OCI-LY3 (cell line): ENCODE measurements around the gene S1PR3.

ENCODE experiments used
- H2AFZ ChIP-seq: fragments of 200-600, 300-600 bp; shearing (Covaris generic); 2 replicates; pipeline ENCODE4 v1.6.0; 2014; ENCODE audit warnings: antibody characterized with exemption, low read depth, low read length
- H3K27ac ChIP-seq: fragments of 200-600, 300-600 bp; sonication (generic); 2 replicates; pipeline ENCODE4 v1.5.1; 2014; ENCODE audit warnings: mild to moderate bottlenecking, low read length, moderate library complexity, mixed read lengths
- H3K27me3 ChIP-seq: fragments of 200-600, 300-600 bp; sonication (generic); 2 replicates; pipeline ENCODE4 v1.6.1; 2014; ENCODE audit warnings: low read depth, low read length, mixed read lengths
- H3K36me3 ChIP-seq: fragments of 200-600, 300-600 bp; sonication (generic); replicated peaks from 2 replicates; pipeline ENCODE3; 2014; ENCODE audit warnings: low read depth, low read length, mixed read lengths
- H3K4me1 ChIP-seq: fragments of 300-600, 200-600 bp; sonication (generic); 2 replicates; pipeline ENCODE4 v1.6.1; 2014; ENCODE audit warnings: low read length, mixed read lengths
- H3K4me2 ChIP-seq: fragments of 200-600, 300-600 bp; sonication (generic); 2 replicates; pipeline ENCODE4 v1.6.1; 2014; ENCODE audit warnings: low read length, mixed read lengths
- H3K4me3 ChIP-seq: fragments of 300-600, 200-600 bp; sonication (generic); 2 replicates; pipeline ENCODE4 v1.5.1; 2014; ENCODE audit warnings: antibody characterized with exemption, mild to moderate bottlenecking, low read length, moderate library complexity
- H3K79me2 ChIP-seq: fragments of 300-600, 200-600 bp; shearing (Covaris generic); 2 replicates; pipeline ENCODE4 v1.6.1; 2014; ENCODE audit warnings: mild to moderate bottlenecking, low read length, mixed read lengths
- H3K9ac ChIP-seq: fragments of 300-600, 200-600 bp; shearing (Covaris generic); 2 replicates; pipeline ENCODE4 v1.6.0; 2014; ENCODE audit warnings: mild to moderate bottlenecking, low read length, moderate library complexity
- H3K9me3 ChIP-seq: fragments of 200-600, 300-600 bp; shearing (Covaris generic); 2 replicates; pipeline ENCODE4 v1.6.1; 2014; ENCODE audit warnings: low read length, mixed read lengths; ENCODE audit not compliant: insufficient read depth
- H4K20me1 ChIP-seq: fragments of 200-600, 300-600 bp; sonication (generic); 2 replicates; pipeline ENCODE4 v1.6.1; 2016; ENCODE audit warnings: low read length, mixed read lengths; ENCODE audit not compliant: insufficient read depth
- EZH2phosphoT487 ChIP-seq: fragments of 200-600 bp; shearing (Covaris generic); IDR thresholded peaks from 2 replicates; pipeline ENCODE4 v1.6.1; 2018; ENCODE audit warnings: antibody characterized with exemption, mixed run types, low read depth
- TF ChIP-seq, protein P1 (sequence below): fragments of 200-600, 300-600 bp; sonication (generic); IDR thresholded peaks from 2 replicates; pipeline ENCODE4 v1.5.1; 2014; ENCODE audit warnings: antibody characterized with exemption, low read length, low read depth

S1PR3 gene

DNA sequence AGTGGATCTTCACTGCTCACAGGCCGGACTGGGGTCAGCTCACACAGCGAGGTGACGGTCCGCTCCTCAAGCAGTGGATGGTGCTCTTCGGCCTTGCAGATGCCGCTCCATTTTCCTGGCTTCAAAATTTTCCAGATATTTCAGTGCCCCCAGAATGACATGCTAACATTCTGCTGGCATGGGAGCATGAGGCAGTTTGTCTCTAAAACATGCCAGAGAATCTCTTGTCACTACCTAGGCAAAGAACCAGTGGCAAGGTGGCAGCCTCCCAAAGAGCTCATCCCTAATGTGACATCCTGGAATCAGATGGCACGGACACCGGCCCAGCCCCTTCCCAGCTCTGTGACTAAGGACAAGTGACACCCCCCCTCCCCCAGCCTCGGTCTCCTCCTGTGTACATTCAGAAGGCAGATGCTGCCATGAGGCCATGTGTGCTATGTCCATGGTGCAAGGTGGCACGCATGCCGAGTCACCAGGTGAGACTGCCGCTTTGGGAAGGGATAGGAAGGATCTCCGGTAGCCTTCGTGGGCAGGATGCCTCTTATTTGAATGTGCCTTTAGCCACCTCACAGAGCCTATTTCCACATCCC is 2.7 kb downstream of the S1PR3 start:
- no peak overlapping the region for H3K4me2 ChIP-seq

DNA sequence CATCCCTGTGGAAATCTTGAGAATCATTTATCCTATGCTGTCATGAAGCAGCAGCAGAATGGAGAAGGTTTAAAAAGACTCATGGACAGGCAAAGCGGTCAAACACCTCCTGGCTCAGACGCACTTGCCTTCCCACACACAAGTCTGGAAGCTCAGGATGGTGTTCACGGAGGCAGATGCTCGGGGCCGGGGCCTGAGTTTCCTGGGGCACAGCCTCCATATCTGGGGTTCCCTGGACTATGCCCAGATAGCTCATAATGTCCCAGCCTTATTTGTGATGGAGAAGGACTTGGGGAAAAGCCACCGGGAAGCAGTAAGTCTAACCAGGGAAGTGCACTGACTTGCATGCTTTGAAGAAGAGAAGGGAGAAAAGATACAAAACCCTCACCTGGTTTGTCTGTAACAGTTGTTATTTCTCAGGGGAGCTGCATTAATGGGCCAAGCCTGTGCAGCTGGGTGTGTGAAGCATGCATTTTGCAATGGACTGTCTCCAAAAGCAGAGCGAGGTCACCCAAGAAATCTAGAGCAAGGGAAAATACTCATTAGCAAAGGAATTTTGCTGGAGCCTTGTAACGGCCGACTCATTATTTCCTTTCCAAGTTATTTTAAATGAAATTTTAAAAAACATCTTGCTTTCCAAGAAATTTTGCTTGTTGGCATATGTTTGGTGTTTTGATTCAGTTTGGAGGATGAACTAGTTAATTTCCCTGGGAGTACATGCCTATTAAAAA is 3.4 kb downstream of the S1PR3 start:
- Histone ChIP-seq H3K4me1 (peaks cover 3% of the 10 kb centered on the region), H3K27ac (no peak overlapping the region), H3K9ac (no peak overlapping the region), H4K20me1 (no peaks in the 10 kb centered on the region), H3K79me2 (no peaks in the 10 kb centered on the region), H3K4me2 (no peak overlapping the region), H3K9me3 (no peaks in the 10 kb centered on the region), H3K4me3 (no peak overlapping the region), H3K36me3 (no peaks in the 10 kb centered on the region), H2AFZ (no peak overlapping the region), H3K27me3 (peaks cover 2% of the 10 kb centered on the region)
- TF ChIP-seq, protein P1, sequence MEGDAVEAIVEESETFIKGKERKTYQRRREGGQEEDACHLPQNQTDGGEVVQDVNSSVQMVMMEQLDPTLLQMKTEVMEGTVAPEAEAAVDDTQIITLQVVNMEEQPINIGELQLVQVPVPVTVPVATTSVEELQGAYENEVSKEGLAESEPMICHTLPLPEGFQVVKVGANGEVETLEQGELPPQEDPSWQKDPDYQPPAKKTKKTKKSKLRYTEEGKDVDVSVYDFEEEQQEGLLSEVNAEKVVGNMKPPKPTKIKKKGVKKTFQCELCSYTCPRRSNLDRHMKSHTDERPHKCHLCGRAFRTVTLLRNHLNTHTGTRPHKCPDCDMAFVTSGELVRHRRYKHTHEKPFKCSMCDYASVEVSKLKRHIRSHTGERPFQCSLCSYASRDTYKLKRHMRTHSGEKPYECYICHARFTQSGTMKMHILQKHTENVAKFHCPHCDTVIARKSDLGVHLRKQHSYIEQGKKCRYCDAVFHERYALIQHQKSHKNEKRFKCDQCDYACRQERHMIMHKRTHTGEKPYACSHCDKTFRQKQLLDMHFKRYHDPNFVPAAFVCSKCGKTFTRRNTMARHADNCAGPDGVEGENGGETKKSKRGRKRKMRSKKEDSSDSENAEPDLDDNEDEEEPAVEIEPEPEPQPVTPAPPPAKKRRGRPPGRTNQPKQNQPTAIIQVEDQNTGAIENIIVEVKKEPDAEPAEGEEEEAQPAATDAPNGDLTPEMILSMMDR: no peak
- no peak for TF ChIP-seq EZH2phosphoT487

More for the DNA sequence above, 2.7 kb downstream of the S1PR3 start:
- H2AFZ ChIP-seq: no peak overlapping the region
- H3K27me3 ChIP-seq: peaks cover 2% of the 10 kb centered on the region
- H3K36me3 ChIP-seq: no peaks in the 10 kb centered on the region
- H4K20me1 ChIP-seq: no peaks in the 10 kb centered on the region
- H3K27ac ChIP-seq: no peak overlapping the region
- H3K4me1 ChIP-seq: peaks cover 10% of the 10 kb centered on the region
- no peaks in the 10 kb centered on the region for H3K79me2 ChIP-seq
- H3K4me3 ChIP-seq: no peak overlapping the region
- H3K9ac ChIP-seq: no peak overlapping the region
- no peak for TF ChIP-seq EZH2phosphoT487
- TF ChIP-seq, protein P1: no peak
- H3K9me3 ChIP-seq: no peaks in the 10 kb centered on the region

- no peaks in the 10 kb centered on the region for H3K36me3 ChIP-seq
- no peak overlapping the region for H2AFZ ChIP-seq
- no peaks in the 10 kb centered on the region for H3K79me2 ChIP-seq
- no peaks in the 10 kb centered on the region for H3K9me3 ChIP-seq
- H4K20me1 ChIP-seq: no peaks in the 10 kb centered on the region
- TF ChIP-seq, protein P1: no peak
- no peak for TF ChIP-seq EZH2phosphoT487
- no peak overlapping the region for H3K27ac ChIP-seq
- no peak overlapping the region for H3K4me2 ChIP-seq
- no peak overlapping the region for H3K4me3 ChIP-seq
- no peaks in the 10 kb centered on the region for H3K4me1 ChIP-seq
- H3K9ac ChIP-seq: no peak overlapping the region
- peaks cover 2% of the 10 kb centered on the region for H3K27me3 ChIP-seq
Measured at GRCh38 chr9:88995200-88995577, 3.9 kb downstream of the S1PR3 start.

GRCh38 chr9:88995627-88996026 is 4.4 kb downstream of the S1PR3 start:
- H3K9me3 ChIP-seq: no peaks in the 10 kb centered on the region
- no peaks in the 10 kb centered on the region for H4K20me1 ChIP-seq
- no peak overlapping the region for H3K27ac ChIP-seq
- no peaks in the 10 kb centered on the region for H3K4me1 ChIP-seq
- TF ChIP-seq EZH2phosphoT487: no peak
- TF ChIP-seq, protein P1: no peak
- H3K27me3 ChIP-seq: peaks cover 2% of the 10 kb centered on the region
- H2AFZ ChIP-seq: no peak overlapping the region
- H3K4me2 ChIP-seq: no peak overlapping the region
- no peak overlapping the region for H3K9ac ChIP-seq
- H3K79me2 ChIP-seq: no peaks in the 10 kb centered on the region
- H3K4me3 ChIP-seq: no peak overlapping the region
- H3K36me3 ChIP-seq: no peaks in the 10 kb centered on the region
